Measurements from ENCODE around the gene RCAN2. TPM values are rescaled to one million over a fixed set of nuclear protein-coding genes. Genes with fewer than 3 reads are reported as not detected.

RCAN2 gene
- total and polyA plus RNA-seq, 2 donors (not counting 3 experiments of a cell fraction or from before 2014, with no cell fraction given) = 0.07 to 0.33 TPM

GRCh38 chr6:46517202-46517601 is 26.0 kb upstream of the RCAN2 start:
- no peak for DNase-seq (ENCODE audit: low read depth, low spot score)

More at GRCh38 chr6:46517202-46517601, 26.0 kb upstream of the RCAN2 start:
- Histone ChIP-seq H2AFZ (ENCODE audit: low read depth, low read length) (no peak overlapping the region), H3K9ac (replicated peaks; ENCODE audit: extremely low read depth, insufficient read depth, low read length) (no peak overlapping the region), H3K9me3 (replicated peaks; ENCODE audit: control insufficient read depth, insufficient read depth, low read length) (no peaks in the 10 kb centered on the region), H4K20me1 (replicated peaks; ENCODE audit: control insufficient read depth, extremely low read depth, insufficient read depth, low read length) (no peaks in the 10 kb centered on the region), H3K27ac (ENCODE audit: insufficient read depth, low read depth, low read length) (no peak overlapping the region), H3K36me3 (ENCODE audit: control insufficient read depth in 2 of 2, extremely low read depth in 1 of 2, insufficient read depth in 2 of 2, low read length in 2 of 2) (no peaks in the 10 kb centered on the region), H3K27me3 (ENCODE audit: control insufficient read depth in 2 of 2, insufficient read depth in 2 of 2, low read length in 2 of 2) (no peaks in the 10 kb centered on the region), H3K4me1 (ENCODE audit: control insufficient read depth, extremely low read depth, insufficient read depth, low read length) (no peaks in the 10 kb centered on the region), H3K9me1 (replicated peaks; ENCODE audit: control insufficient read depth, extremely low read depth, insufficient read depth, low read length) (no peaks in the 10 kb centered on the region), H3K4me2 (ENCODE audit: insufficient read depth, low read length) (no peak overlapping the region), H3K79me2 (ENCODE audit: control insufficient read depth, insufficient read depth, low read length) (no peaks in the 10 kb centered on the region), H3K4me3 (replicated peaks in 1 of 3; ENCODE audit: insufficient read depth in 1 of 3, low read depth in 1 of 3, low read length in 3 of 3) (no peak overlapping the region)
- intact Hi-C loops (cut with micrococcal nuclease) (no loop called here), dilution Hi-C loops (cut with MboI; ENCODE audit: extremely low pct_ligation_motif_present, low sequenced_read_pairs) (no loop called here)
- CTCF ChIA-PET = no interaction called here
- BruUV-seq (replicated peaks) = no TSS peak
- POLR2A ChIA-PET = no interaction called here
- TF ChIP-seq MYC (IDR thresholded peaks at IDR 0.05; ENCODE audit: low read depth, low read length) = no peak
- TF ChIP-seq MAX (IDR thresholded peaks at IDR 0.05; ENCODE audit: insufficient read depth, insufficient read length) = no peak
- no peak for TF ChIP-seq CTCF (IDR thresholded peaks at IDR 0.05; ENCODE audit: extremely low read depth in 1 of 2, insufficient read depth in 1 of 2, low read depth in 1 of 2, low read length in 2 of 2)
- TF ChIP-seq POLR2A (IDR thresholded peaks at IDR 0.05; ENCODE audit: low read depth, low read length) = no peak
- TF ChIP-seq POLR2AphosphoS5 (IDR thresholded peaks at IDR 0.05; ENCODE audit: insufficient read depth, low read depth, low read length) = no peak
- TF ChIP-seq JUN (IDR thresholded peaks at IDR 0.05; ENCODE audit: borderline replicate concordance, insufficient read depth, insufficient read length, low read depth) = no peak
- no peak for TF ChIP-seq EZH2 (IDR thresholded peaks at IDR 0.05; ENCODE audit: borderline replicate concordance, low read depth, low read length, severe bottlenecking)
- FAIRE-seq = no peak
